ENCODE results near the gene RBM24. TPM values are rescaled to one million over a fixed set of nuclear protein-coding genes. Genes with fewer than 3 reads are reported as not detected.

Gene RBM24
- total RNA-seq, 1 experiment from 2014 or later = 1.1 TPM

DNA sequence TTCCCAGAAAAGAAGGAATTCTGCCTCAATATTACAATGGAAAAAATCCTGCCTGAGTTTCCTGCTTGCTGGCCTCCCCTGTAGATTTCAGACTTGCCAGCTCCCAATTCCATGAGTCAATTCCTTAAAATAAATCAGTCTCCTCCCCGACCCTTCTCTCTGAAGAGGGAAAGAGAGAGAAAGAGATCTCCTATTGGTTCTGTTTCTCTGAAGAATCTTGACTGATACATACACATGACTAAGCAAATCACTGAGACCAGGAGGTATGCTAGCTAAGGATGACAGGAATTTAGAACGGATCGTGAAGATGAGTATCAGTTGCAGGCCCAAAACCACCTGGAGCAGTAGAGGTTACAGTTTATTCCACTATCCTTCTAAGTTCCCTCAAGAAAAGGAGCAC lies 11.3 kb upstream of the RBM24 start:
- no TSS peak for BruUV-seq (replicated peaks)
- TF ChIP-seq, protein P1, sequence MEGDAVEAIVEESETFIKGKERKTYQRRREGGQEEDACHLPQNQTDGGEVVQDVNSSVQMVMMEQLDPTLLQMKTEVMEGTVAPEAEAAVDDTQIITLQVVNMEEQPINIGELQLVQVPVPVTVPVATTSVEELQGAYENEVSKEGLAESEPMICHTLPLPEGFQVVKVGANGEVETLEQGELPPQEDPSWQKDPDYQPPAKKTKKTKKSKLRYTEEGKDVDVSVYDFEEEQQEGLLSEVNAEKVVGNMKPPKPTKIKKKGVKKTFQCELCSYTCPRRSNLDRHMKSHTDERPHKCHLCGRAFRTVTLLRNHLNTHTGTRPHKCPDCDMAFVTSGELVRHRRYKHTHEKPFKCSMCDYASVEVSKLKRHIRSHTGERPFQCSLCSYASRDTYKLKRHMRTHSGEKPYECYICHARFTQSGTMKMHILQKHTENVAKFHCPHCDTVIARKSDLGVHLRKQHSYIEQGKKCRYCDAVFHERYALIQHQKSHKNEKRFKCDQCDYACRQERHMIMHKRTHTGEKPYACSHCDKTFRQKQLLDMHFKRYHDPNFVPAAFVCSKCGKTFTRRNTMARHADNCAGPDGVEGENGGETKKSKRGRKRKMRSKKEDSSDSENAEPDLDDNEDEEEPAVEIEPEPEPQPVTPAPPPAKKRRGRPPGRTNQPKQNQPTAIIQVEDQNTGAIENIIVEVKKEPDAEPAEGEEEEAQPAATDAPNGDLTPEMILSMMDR (IDR thresholded peaks at IDR 0.05; ENCODE audit: unreplicated experiment) = no peak
- H3K27ac Mint-ChIP-seq (ENCODE audit: unreplicated experiment) = no peak overlapping the region
- no peaks in the 10 kb centered on the region for H3K27me3 Mint-ChIP-seq (ENCODE audit: unreplicated experiment)
- no peak for DNase-seq
- intact Hi-C loops (cut with micrococcal nuclease; ENCODE audit: unreplicated experiment) = no loop called here
- H3K4me3 Mint-ChIP-seq (ENCODE audit: low read depth, unreplicated experiment) = no peak overlapping the region
- CTCF ChIA-PET = no interaction called here
- H3K9me3 Mint-ChIP-seq (ENCODE audit: low read depth, unreplicated experiment) = no peaks in the 10 kb centered on the region
- H3K4me1 Mint-ChIP-seq (ENCODE audit: low read depth, unreplicated experiment) = no peaks in the 10 kb centered on the region
- H3K36me3 Mint-ChIP-seq (ENCODE audit: insufficient read depth, unreplicated experiment) = no peaks in the 10 kb centered on the region

DNA sequence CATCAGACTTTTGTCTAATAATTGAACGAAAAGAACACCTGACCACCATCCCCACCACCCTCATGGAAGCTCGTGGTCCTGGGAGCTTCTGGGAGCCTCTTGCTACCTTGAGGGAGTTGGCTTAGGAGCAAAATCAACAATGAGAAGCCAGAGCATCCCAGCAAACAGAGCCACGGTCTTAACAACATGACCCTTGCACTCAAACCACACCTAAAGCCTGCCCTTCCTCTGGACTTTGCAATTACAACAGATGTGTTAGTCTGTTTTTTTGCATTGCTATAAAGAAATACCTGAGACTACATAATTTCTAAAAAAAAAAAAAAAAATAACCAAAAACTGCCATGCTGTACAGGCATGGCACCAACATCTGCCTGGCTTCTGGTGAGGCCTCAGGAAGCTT lies 9.5 kb upstream of the RBM24 start:
- Mint-ChIP-seq H3K36me3 (ENCODE audit: insufficient read depth, unreplicated experiment) (no peaks in the 10 kb centered on the region), H3K27me3 (ENCODE audit: unreplicated experiment) (no peaks in the 10 kb centered on the region), H3K4me1 (ENCODE audit: low read depth, unreplicated experiment) (no peaks in the 10 kb centered on the region), H3K9me3 (ENCODE audit: low read depth, unreplicated experiment) (no peaks in the 10 kb centered on the region), H3K27ac (ENCODE audit: unreplicated experiment) (no peak overlapping the region), H3K4me3 (ENCODE audit: low read depth, unreplicated experiment) (no peak overlapping the region)
- DNase-seq = no peak
- TF ChIP-seq, protein P1 (IDR thresholded peaks at IDR 0.05; ENCODE audit: unreplicated experiment) = no peak
- BruUV-seq (replicated peaks) = no TSS peak
- CTCF ChIA-PET = no interaction called here
- intact Hi-C loops (cut with micrococcal nuclease; ENCODE audit: unreplicated experiment) = no loop called here

GRCh38 chr6:17276766-17277165 lies 4.4 kb upstream of the RBM24 start:
- TF ChIP-seq, protein P1 (IDR thresholded peaks at IDR 0.05; ENCODE audit: unreplicated experiment) = no peak
- H3K27ac Mint-ChIP-seq (ENCODE audit: unreplicated experiment) = no peak overlapping the region
- intact Hi-C loops (cut with micrococcal nuclease; ENCODE audit: unreplicated experiment) = no loop called here
- H3K4me1 Mint-ChIP-seq (ENCODE audit: low read depth, unreplicated experiment) = peaks cover 13% of the 10 kb centered on the region
- no peaks in the 10 kb centered on the region for H3K9me3 Mint-ChIP-seq (ENCODE audit: low read depth, unreplicated experiment)
- CTCF ChIA-PET = no interaction called here
- H3K4me3 Mint-ChIP-seq (ENCODE audit: low read depth, unreplicated experiment) = no peak overlapping the region
- no TSS peak for BruUV-seq (replicated peaks)
- DNase-seq = no peak
- no peaks in the 10 kb centered on the region for H3K27me3 Mint-ChIP-seq (ENCODE audit: unreplicated experiment)
- peaks cover 5% of the 10 kb centered on the region for H3K36me3 Mint-ChIP-seq (ENCODE audit: insufficient read depth, unreplicated experiment)

- CTCF ChIA-PET = interaction anchor here (1.0 kb wide), 1 partner anchor 9 kb away, joined by 3 read pairs; no protein-coding TSS in a partner anchor
- TF ChIP-seq, protein P1 (IDR thresholded peaks at IDR 0.05; ENCODE audit: unreplicated experiment) = no peak
- intact Hi-C loops (cut with micrococcal nuclease; ENCODE audit: unreplicated experiment) = no loop called here
- no peaks in the 10 kb centered on the region for H3K27me3 Mint-ChIP-seq (ENCODE audit: unreplicated experiment)
- no TSS peak for BruUV-seq (replicated peaks)
- no peaks in the 10 kb centered on the region for H3K9me3 Mint-ChIP-seq (ENCODE audit: low read depth, unreplicated experiment)
- no peak overlapping the region for H3K27ac Mint-ChIP-seq (ENCODE audit: unreplicated experiment)
- H3K4me1 Mint-ChIP-seq (ENCODE audit: low read depth, unreplicated experiment) = peaks cover 13% of the 10 kb centered on the region
- H3K36me3 Mint-ChIP-seq (ENCODE audit: insufficient read depth, unreplicated experiment) = peaks cover 10% of the 10 kb centered on the region
- DNase-seq = no peak
- no peak overlapping the region for H3K4me3 Mint-ChIP-seq (ENCODE audit: low read depth, unreplicated experiment)
Measured at GRCh38 chr6:17277256-17277655, 3.9 kb upstream of the RBM24 start.

Measured in Calu3 (cell line).